OCI-LY3 (cell line): ENCODE data around the gene AP3B2.

Experiments
- H2AFZ ChIP-seq: fragments of 200-600, 300-600 bp; shearing (Covaris generic); 2 replicates; pipeline ENCODE4 v1.6.0; 2014; ENCODE audit warnings: antibody characterized with exemption, low read depth, low read length
- H3K27ac ChIP-seq: fragments of 200-600, 300-600 bp; sonication (generic); 2 replicates; pipeline ENCODE4 v1.5.1; 2014; ENCODE audit warnings: mild to moderate bottlenecking, low read length, moderate library complexity, mixed read lengths
- H3K27me3 ChIP-seq: fragments of 200-600, 300-600 bp; sonication (generic); 2 replicates; pipeline ENCODE4 v1.6.1; 2014; ENCODE audit warnings: low read depth, low read length, mixed read lengths
- H3K36me3 ChIP-seq: fragments of 200-600, 300-600 bp; sonication (generic); replicated peaks from 2 replicates; pipeline ENCODE3; 2014; ENCODE audit warnings: low read depth, low read length, mixed read lengths
- H3K4me1 ChIP-seq: fragments of 300-600, 200-600 bp; sonication (generic); 2 replicates; pipeline ENCODE4 v1.6.1; 2014; ENCODE audit warnings: low read length, mixed read lengths
- H3K4me2 ChIP-seq: fragments of 200-600, 300-600 bp; sonication (generic); 2 replicates; pipeline ENCODE4 v1.6.1; 2014; ENCODE audit warnings: low read length, mixed read lengths
- H3K4me3 ChIP-seq: fragments of 300-600, 200-600 bp; sonication (generic); 2 replicates; pipeline ENCODE4 v1.5.1; 2014; ENCODE audit warnings: antibody characterized with exemption, mild to moderate bottlenecking, low read length, moderate library complexity
- H3K79me2 ChIP-seq: fragments of 300-600, 200-600 bp; shearing (Covaris generic); 2 replicates; pipeline ENCODE4 v1.6.1; 2014; ENCODE audit warnings: mild to moderate bottlenecking, low read length, mixed read lengths
- H3K9ac ChIP-seq: fragments of 300-600, 200-600 bp; shearing (Covaris generic); 2 replicates; pipeline ENCODE4 v1.6.0; 2014; ENCODE audit warnings: mild to moderate bottlenecking, low read length, moderate library complexity
- H3K9me3 ChIP-seq: fragments of 200-600, 300-600 bp; shearing (Covaris generic); 2 replicates; pipeline ENCODE4 v1.6.1; 2014; ENCODE audit warnings: low read length, mixed read lengths; ENCODE audit not compliant: insufficient read depth
- H4K20me1 ChIP-seq: fragments of 200-600, 300-600 bp; sonication (generic); 2 replicates; pipeline ENCODE4 v1.6.1; 2016; ENCODE audit warnings: low read length, mixed read lengths; ENCODE audit not compliant: insufficient read depth
- CTCF ChIP-seq: fragments of 200-600, 300-600 bp; sonication (generic); IDR thresholded peaks from 2 replicates; pipeline ENCODE4 v1.5.1; 2014; ENCODE audit warnings: antibody characterized with exemption, low read length, low read depth
- EZH2phosphoT487 ChIP-seq: fragments of 200-600 bp; shearing (Covaris generic); IDR thresholded peaks from 2 replicates; pipeline ENCODE4 v1.6.1; 2018; ENCODE audit warnings: antibody characterized with exemption, mixed run types, low read depth

Gene AP3B2

GRCh38 chr15:82709421-82710207 is at the start of gene AP3B2:
AP3B2 (minus strand) TSS chr15:82709875; CDS start chr15:82709706, 169 bp downstream.
- Histone ChIP-seq H3K27ac (no peak within 1 kb of the TSS), H3K4me2 (peak within 1 kb of the TSS; percentile 87), H4K20me1 (no peaks in the 10 kb centered on the region; the same call in 1 of the 2 replicates), H3K79me2 (no peaks in the 10 kb centered on the region), H3K4me1 (peaks cover 18% of the 10 kb centered on the region), H3K27me3 (no peaks in the 10 kb centered on the region), H3K4me3 (peak within 1 kb of the TSS; percentile 92), H3K9ac (peak within 1 kb of the TSS; percentile 49), H3K36me3 (no peaks in the 10 kb centered on the region), H2AFZ (peak within 1 kb of the TSS; percentile 56; the same call in 1 of the 2 replicates), H3K9me3 (no peaks in the 10 kb centered on the region)
- TF ChIP-seq EZH2phosphoT487 (no peak), CTCF (no peak)

DNA sequence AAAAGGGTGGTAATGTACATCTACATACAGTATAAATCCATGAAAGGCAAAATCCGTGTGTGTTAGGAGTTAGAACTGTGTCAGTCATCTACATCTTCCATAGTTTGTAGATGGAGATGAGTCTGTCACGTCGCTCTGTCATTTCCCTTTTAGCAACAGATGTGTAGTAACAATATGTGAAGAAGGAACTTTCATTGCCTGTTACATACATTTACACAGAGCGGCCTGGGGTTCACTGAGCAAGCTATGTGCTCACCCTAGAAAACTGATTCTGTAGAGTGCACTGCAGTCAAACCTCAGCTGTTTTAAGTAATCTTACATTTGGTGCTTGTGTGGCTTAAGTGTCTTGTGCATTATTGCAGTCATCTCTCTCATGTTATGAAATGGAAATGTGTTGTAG is 41.6 kb upstream of the AP3B2 start:
- Histone ChIP-seq H3K9me3 (no peaks in the 10 kb centered on the region), H3K9ac (peak overlapping the region; percentile 81), H3K79me2 (peaks cover 65% of the 10 kb centered on the region), H3K27me3 (no peaks in the 10 kb centered on the region), H2AFZ (no peak overlapping the region), H3K27ac (no peak overlapping the region), H3K36me3 (peaks cover 35% of the 10 kb centered on the region), H3K4me1 (peaks cover 21% of the 10 kb centered on the region), H3K4me3 (peak overlapping the region; percentile 91), H3K4me2 (peak overlapping the region; percentile 81), H4K20me1 (peaks cover 4% of the 10 kb centered on the region; the same call in 1 of the 2 replicates)
- TF ChIP-seq EZH2phosphoT487: no peak
- TF ChIP-seq CTCF: no peak

DNA sequence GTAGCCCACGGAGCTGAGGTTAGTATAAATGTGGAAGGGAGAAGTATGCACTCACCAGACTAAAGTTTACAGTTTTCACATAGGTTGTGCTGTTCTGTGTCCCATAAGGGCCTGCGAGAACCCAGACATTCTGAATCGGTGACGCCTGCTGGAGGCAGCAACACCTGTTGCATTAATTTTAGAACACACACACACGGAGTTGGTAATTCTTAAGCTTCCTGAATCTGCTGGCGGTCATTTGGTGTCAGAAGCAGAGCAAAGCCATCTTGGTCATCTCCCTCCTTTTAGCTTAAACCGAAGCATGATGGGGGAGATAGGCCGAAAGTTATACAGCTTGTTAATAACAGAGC is 41.1 kb upstream of the AP3B2 start:
- H3K9me3 ChIP-seq: no peaks in the 10 kb centered on the region
- peaks cover 60% of the 10 kb centered on the region for H3K79me2 ChIP-seq
- peaks cover 4% of the 10 kb centered on the region; the same call in 1 of the 2 replicates for H4K20me1 ChIP-seq
- H3K4me3 ChIP-seq: peak overlapping the region; percentile 91
- TF ChIP-seq EZH2phosphoT487: no peak
- no peak for TF ChIP-seq CTCF
- no peaks in the 10 kb centered on the region for H3K27me3 ChIP-seq
- peak overlapping the region; percentile 81 for H3K9ac ChIP-seq
- peaks cover 21% of the 10 kb centered on the region for H3K4me1 ChIP-seq
- peak overlapping the region; percentile 79; the same call in 1 of the 2 replicates for H2AFZ ChIP-seq
- H3K4me2 ChIP-seq: peak overlapping the region; percentile 81
- H3K36me3 ChIP-seq: peaks cover 31% of the 10 kb centered on the region
- 0 out of 2 replicates have a peak overlapping the region, but pooled peaks have one; percentile 5 for H3K27ac ChIP-seq

- Histone ChIP-seq H3K9ac (peak overlapping the region; percentile 81), H3K79me2 (peaks cover 57% of the 10 kb centered on the region), H3K4me1 (peaks cover 21% of the 10 kb centered on the region), H3K27ac (peak overlapping the region; percentile 41), H3K27me3 (no peaks in the 10 kb centered on the region), H3K9me3 (no peaks in the 10 kb centered on the region), H4K20me1 (peaks cover 4% of the 10 kb centered on the region; the same call in 1 of the 2 replicates), H3K4me2 (peak overlapping the region; percentile 85), H2AFZ (peak overlapping the region; percentile 79), H3K4me3 (peak overlapping the region; percentile 91), H3K36me3 (peaks cover 24% of the 10 kb centered on the region)
- TF ChIP-seq EZH2phosphoT487 (no peak), CTCF (no peak)
Observed at GRCh38 chr15:82749951-82750830, 40.5 kb upstream of the AP3B2 start.
